Neutrophil (primary cell): ENCODE data around the gene PLA2G4A.

Source experiments
- H3K27ac ChIP-seq: fragments of 200-600 bp; sonication (generic); 2 replicates; pipeline ENCODE4 v1.5.1; 2016; ENCODE audit warnings: mild to moderate bottlenecking, moderate library complexity
- H3K27me3 ChIP-seq: fragments of 200-600 bp; sonication (generic); 2 replicates; pipeline ENCODE4 v1.6.0; 2016; ENCODE audit warnings: mild to moderate bottlenecking
- H3K36me3 ChIP-seq: fragments of 200-600 bp; sonication (generic); 2 replicates; pipeline ENCODE4 v1.5.1; 2017
- H3K4me1 ChIP-seq, 2 experiments: fragments of 200-600 bp in 1 of 2; sonication (generic) in 1 of 2; 1 replicate in 1 of 2; 2 replicates in 1 of 2; pipeline versions ENCODE4 v1.5.1 to v1.6.1; 2013 to 2016; ENCODE audit warnings: low read depth in 1 of 2, low read length in 1 of 2, mild to moderate bottlenecking in 1 of 2, moderate library complexity in 1 of 2; ENCODE audit not compliant: control insufficient read depth in 1 of 2, insufficient read depth in 1 of 2
- H3K4me3 ChIP-seq, 2 experiments: fragments of 200-600 bp in 1 of 2; sonication (generic) in 1 of 2; 1 replicate in 1 of 2; 2 replicates in 1 of 2; pipeline ENCODE4 v1.5.1; 2013 to 2016; ENCODE audit warnings: low read depth in 1 of 2, low read length in 1 of 2, mild to moderate bottlenecking in 1 of 2, moderate library complexity in 1 of 2
- H3K9me3 ChIP-seq: fragments of 200-600 bp; sonication (generic); 2 replicates; pipeline ENCODE4 v1.5.1; 2016
- TF ChIP-seq, protein P1 (sequence below): fragments of 200-600 bp; sonication (generic); IDR thresholded peaks from 2 replicates; pipeline ENCODE4 v1.5.1; 2016; ENCODE audit warnings: antibody characterized with exemption

Gene PLA2G4A

DNA sequence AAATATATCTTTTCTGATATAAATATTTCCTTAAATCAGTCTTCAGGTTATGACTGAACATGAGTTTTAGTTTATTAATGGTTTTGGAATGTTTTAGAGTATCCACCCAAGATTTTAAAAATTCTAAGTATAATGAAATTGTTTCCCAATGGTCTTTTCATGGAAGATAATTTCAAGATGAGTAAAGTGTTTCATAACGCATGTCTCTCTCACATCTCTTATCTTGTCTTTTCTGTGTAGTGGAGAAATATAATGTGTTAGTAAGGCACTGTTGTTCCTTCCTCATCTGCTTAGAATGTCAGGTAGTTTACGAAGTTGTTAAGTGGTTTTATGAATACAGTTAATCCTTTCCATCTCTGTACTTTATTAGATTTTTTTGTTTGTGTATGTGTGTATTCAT is 49.6 kb downstream of the PLA2G4A start:
- TF ChIP-seq, protein P1, sequence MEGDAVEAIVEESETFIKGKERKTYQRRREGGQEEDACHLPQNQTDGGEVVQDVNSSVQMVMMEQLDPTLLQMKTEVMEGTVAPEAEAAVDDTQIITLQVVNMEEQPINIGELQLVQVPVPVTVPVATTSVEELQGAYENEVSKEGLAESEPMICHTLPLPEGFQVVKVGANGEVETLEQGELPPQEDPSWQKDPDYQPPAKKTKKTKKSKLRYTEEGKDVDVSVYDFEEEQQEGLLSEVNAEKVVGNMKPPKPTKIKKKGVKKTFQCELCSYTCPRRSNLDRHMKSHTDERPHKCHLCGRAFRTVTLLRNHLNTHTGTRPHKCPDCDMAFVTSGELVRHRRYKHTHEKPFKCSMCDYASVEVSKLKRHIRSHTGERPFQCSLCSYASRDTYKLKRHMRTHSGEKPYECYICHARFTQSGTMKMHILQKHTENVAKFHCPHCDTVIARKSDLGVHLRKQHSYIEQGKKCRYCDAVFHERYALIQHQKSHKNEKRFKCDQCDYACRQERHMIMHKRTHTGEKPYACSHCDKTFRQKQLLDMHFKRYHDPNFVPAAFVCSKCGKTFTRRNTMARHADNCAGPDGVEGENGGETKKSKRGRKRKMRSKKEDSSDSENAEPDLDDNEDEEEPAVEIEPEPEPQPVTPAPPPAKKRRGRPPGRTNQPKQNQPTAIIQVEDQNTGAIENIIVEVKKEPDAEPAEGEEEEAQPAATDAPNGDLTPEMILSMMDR, result no peak
- H3K27ac ChIP-seq, result no peak overlapping the region
- no peak overlapping the region for H3K4me3 ChIP-seq
- H3K27me3 ChIP-seq, result no peaks in the 10 kb centered on the region
- H3K4me1 ChIP-seq, result no peaks in the 10 kb centered on the region
- H3K9me3 ChIP-seq, result no peaks in the 10 kb centered on the region
- H3K36me3 ChIP-seq, result no peaks in the 10 kb centered on the region

DNA sequence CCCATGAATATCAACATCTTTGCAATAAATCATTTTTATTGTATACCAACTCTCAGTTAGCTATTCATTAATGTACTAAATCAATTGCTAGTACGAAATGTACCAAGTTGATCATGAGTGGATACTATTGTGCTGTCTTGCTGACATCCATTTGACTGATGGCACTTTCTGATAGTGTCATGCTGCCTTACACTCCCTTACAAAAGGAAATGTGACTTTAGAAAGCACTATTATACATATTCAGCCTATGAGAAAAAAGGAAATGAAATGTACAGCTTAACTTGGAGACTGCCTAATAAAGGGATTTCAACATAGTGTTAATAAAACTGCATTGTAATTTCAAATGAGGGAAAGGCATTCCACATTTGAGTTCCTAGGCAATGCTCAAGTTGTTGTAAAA is 52.2 kb downstream of the PLA2G4A start:
- H3K4me1 ChIP-seq, result no peaks in the 10 kb centered on the region
- no peaks in the 10 kb centered on the region for H3K36me3 ChIP-seq
- H3K27ac ChIP-seq, result no peak overlapping the region
- TF ChIP-seq, protein P1, result no peak
- H3K27me3 ChIP-seq, result no peaks in the 10 kb centered on the region
- no peaks in the 10 kb centered on the region for H3K9me3 ChIP-seq
- H3K4me3 ChIP-seq, result no peak overlapping the region

DNA sequence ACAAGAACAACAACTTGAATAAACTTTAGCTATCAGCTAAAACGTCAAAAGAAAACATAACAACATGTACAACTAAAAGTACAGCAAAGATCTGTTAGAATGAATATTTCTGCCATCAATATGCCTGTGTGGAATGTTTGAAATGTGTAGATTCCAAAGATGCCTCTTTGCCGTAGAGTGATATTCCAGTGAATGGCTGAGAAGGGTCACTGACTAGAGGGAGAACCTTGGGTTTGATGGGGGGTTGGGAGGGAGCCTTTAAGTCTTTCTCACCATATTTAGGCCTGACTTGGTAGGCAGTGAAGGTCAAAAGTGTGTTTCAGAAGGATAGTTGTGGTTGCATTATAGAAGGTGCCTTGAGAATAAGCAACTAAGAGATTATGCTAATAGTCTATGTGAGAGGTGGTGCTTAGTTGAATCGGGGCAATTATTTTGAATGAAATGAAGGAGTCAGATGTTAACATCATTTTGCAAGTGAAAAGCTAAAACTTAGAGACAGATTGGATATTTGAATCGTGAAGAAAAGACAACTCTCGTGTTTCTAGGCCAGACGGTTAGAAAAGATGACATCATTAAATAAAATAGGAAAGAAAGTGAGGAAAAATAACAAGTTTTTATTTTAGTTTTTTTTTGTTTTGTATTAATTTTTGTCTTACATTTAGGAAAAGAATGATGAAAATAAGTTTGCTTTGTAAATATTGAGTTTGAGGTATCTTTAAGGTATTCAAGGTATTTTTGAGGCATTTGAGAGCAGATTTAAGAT is 53.8 kb downstream of the PLA2G4A start:
- Histone ChIP-seq H3K36me3 (no peaks in the 10 kb centered on the region), H3K4me3 (no peak overlapping the region), H3K27ac (no peak overlapping the region), H3K4me1 (no peaks in the 10 kb centered on the region), H3K27me3 (no peaks in the 10 kb centered on the region), H3K9me3 (no peaks in the 10 kb centered on the region)
- TF ChIP-seq, protein P1, result no peak

DNA sequence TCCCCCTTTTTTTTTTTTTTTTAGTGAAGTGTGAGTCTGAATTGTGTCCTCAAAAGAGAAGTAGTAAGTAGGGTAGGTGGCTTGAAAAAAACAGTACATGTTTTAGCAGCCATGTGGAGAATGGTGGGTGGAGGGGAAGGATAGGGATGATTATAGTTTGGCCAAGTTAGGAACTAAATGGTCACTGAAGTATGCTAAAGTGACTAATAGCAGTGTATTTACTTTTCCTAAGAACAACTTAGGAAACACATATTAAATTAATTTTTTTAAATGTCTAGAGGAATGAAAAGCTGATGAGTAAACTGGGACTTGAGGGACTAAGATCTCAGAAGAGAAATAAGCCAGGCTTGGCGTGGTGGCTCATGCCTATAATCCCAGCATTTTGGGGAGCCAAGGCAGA is 55.5 kb downstream of the PLA2G4A start:
- H3K27me3 ChIP-seq, result no peaks in the 10 kb centered on the region

DNA sequence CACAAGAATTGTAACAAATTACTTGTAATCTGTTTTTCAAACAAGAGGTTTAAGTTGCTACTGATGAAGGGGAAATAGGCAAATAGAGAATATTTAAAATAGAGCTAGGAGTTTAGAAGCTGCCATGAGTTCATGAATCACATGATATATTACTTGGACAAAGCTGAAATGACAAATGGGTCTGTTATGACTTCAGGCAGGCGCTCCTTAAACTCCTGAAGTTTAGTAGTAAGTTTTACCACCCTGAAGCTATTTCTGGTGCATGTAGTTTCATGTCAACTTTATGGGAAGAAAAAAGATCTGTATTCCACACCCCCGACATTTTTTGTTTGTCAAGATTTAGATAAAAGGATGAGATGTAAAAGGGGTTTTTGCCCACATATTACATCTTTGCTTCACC is 58.5 kb downstream of the PLA2G4A start:
- no peak overlapping the region for H3K27ac ChIP-seq
- TF ChIP-seq, protein P1, result no peak
- no peaks in the 10 kb centered on the region for H3K27me3 ChIP-seq
- no peak overlapping the region for H3K4me3 ChIP-seq
- no peaks in the 10 kb centered on the region for H3K4me1 ChIP-seq
- no peaks in the 10 kb centered on the region for H3K36me3 ChIP-seq
- no peaks in the 10 kb centered on the region for H3K9me3 ChIP-seq

More for the DNA sequence above, 55.5 kb downstream of the PLA2G4A start:
- no peak overlapping the region for H3K27ac ChIP-seq
- TF ChIP-seq, protein P1, result no peak
- no peaks in the 10 kb centered on the region for H3K4me1 ChIP-seq
- H3K4me3 ChIP-seq, result no peak overlapping the region
- no peaks in the 10 kb centered on the region for H3K36me3 ChIP-seq
- H3K9me3 ChIP-seq, result no peaks in the 10 kb centered on the region
